HG02981 (cell line): ENCODE results near the gene ETV6.
A peak's percentile ranks its signal among the peaks of the same experiment; 100 is the strongest.

ENCODE experiments used
- ATAC-seq: cut with Tn5 transposase; IDR thresholded peaks from one replicate; pipeline ENCODE4 v1.9.1; 2021; ENCODE audit warnings: mild to moderate bottlenecking, moderate library complexity; ENCODE audit not compliant: unreplicated experiment

ETV6 gene

GRCh38 chr12:11642785-11643184, 6.7 kb upstream of the ETV6 start:
- no peak for ATAC-seq

DNA sequence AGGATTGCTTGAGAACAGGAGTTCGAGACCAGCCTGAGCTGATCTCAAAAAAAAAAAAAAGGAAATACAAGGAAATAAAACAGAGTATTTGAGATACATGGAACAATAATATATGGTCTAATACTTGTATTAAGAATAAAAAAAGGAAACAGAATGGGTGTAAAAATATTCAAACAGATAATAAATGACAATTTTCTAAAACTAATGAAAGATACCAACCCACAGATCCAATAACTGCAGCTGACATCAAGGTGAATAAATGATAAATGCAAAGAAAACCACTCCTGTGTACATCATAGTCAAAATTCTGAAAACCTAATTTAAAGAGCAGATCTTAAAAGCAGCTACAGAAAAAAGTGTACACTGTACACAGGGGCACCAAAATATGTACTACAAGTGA, 4.1 kb upstream of the ETV6 start:
- no peak for ATAC-seq

GRCh38 chr12:11648514-11649412, 711 bp upstream of the ETV6 start:
- peak; percentile 37 for ATAC-seq

DNA sequence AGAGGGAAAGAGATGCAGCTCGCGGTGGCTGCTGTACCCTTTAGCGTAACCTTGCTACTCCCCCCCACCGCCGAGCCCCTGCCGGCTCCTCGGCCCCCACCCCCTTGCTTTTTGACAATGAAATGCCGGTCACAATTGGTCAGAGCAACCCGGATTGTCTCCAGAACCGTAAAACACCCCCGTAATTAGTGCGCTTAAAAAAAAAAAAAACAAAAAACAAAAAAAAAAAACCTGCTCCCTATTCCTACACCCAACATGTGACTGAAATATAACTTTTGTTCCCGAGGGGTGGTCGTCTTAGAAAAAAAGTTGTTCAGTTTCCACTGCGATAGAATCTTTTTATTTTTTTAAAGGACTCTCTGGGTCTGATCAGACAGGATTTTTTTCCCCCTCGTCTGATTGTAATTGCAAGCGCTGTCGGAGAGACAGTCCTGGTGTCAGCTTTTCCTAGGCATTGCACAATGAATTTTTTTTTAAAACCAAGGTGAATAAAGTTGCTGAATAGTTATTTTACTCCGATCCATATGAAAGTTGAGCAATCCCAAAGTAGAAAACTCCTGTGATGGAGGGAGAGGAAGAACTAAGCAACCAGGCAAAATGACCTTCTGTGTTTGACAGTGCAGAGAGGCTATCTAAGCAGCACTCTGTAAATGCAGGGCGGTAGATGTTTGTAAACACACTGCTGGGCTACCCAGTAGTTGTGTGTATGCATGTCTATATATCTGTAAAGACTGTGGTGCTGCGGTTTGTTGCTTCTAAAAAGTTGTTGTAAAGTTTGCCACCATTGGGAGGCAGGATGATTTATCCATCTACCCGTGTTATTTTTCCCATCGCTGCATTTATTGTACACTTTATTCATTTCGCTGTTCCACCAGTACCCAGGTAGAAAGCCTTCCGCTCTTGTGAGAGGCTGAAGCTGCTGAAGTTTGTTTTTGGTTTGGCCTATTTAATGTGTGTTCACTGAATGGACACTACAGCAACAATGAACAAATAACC, 1.1 kb downstream of the ETV6 start:
- ATAC-seq, result no peak

DNA sequence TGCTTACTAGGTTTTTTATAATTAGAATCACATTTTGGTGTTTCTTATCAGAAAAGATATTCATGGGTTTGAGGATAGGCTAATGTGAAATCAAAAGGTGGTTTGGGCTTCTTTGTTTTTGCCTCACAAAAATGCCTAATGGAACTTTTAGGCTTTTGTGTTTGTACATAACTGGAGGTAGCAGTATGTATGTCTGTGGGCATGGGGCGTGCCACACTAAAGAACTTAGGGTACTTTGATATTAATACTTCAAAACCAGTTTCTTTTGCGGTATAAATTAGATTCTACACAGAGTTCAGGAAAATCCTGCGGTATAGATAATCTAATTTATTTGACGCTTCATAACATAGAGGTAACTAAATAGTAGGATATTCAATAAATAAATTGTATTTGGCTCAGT, 1.9 kb downstream of the ETV6 start:
- no peak for ATAC-seq

DNA sequence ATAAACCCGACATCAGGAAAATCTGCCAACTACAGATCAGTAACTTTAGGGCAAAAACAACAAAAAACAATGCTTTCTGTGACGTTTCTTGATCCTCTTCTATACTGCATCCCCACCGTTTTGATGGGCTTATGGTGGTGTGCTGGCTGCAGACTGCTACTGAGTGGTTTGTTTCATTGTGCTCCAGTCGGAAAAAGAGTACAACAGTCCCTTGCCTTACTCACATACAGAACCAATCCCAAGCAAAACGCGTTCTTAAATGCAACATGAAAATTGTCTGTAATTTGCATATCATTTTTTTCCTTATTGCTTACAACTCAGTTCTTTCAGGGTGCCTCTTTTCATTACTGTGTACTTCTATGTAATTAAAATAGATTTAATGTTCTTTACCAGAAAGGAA, 2.3 kb downstream of the ETV6 start:
- no peak for ATAC-seq

GRCh38 chr12:11652351-11653040, 3.0 kb downstream of the ETV6 start:
- peak; percentile 20 for ATAC-seq

DNA sequence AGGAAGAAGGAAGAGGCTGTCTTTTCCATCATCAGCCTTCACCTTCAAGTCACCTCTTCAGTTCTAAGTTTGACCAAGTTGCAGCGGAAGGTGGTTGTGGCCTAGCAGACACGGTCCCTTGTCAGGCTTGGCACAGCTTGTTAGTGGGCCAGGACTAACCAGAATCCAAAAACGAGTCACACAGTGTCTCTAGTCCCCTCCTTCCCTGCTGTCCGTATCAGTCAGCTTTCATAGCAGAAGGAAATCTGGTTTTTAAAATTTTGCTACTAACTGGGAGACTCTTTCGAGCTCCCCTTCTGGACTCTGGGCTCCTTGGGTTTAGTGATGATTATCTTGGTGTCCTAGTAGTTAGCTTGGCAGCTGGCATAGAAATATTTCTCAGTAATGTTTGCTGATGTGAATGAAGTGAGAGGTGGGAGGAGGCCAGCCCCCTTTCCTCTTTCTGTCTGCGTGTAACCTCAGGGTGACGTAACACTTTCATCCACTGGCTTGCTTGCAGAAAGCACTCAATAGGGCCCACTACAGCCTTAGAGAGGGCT, 3.8 kb downstream of the ETV6 start:
- peak; percentile 26 for ATAC-seq

GRCh38 chr12:11654338-11654737, 4.9 kb downstream of the ETV6 start:
- no peak for ATAC-seq

GRCh38 chr12:11654802-11655201, 5.3 kb downstream of the ETV6 start:
- ATAC-seq, result no peak

GRCh38 chr12:11655842-11656241, 6.4 kb downstream of the ETV6 start:
- no peak for ATAC-seq

DNA sequence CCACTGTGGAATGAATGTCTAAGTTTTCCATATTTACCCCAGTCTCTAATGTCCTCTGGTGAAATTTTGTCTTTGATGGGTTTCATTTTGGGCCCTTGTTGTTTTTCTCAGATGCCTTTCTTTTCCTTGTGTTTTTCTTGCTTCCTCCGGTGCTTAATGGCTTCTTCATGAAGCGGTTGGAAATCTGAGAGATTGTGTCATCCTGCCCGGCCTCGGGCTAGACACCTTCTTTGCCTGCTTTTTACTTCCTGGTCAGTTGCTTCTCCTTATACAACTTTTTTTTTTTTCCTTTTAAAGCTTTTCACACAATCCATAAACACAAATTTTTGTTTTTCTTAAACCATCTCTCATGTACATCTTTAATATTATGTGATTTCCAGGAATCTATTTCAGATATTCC, 7.1 kb downstream of the ETV6 start:
- ATAC-seq, result no peak

DNA sequence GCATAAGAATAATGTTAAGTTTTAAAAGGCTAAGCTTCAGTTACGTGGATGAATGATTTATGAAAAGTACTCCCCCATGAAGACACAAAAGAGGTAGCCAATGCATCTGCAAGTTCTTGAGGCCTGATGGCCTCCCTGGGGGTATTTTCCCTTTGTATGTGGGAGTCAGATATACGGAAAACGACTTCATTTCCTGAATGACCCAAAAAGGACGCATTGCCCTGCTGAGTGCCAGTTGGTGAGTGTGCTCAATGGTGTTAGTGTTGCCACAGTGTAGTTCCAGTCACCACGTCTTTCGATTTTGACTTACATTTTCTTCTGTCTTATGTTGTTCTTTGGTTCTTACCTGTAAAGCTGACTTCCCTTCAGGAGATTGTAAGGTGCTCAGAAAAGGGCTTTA, 8.0 kb downstream of the ETV6 start:
- no peak for ATAC-seq

- ATAC-seq, result no peak
These were observed 9.3 kb downstream of the ETV6 start for GRCh38 chr12:11658791-11659190.

DNA sequence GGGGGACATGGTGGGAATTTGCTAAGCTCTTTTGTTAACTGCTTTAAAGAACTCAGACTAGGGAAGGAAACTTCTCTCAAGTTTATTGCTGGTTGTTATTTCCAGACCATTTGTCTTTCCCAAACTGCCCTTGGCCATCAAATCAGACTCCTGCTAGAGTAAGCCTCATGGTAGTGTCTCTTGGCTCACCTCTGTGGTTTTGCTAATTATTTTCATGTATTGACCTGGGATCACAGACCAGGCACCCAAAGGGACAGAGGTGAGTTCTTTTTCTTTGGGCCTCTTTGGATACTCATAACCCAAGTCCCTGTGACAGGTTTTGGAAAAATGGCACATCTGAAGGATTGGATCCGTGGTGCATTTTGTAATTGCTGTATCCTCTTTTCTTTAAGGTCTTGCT, 11.2 kb downstream of the ETV6 start:
- no peak for ATAC-seq

DNA sequence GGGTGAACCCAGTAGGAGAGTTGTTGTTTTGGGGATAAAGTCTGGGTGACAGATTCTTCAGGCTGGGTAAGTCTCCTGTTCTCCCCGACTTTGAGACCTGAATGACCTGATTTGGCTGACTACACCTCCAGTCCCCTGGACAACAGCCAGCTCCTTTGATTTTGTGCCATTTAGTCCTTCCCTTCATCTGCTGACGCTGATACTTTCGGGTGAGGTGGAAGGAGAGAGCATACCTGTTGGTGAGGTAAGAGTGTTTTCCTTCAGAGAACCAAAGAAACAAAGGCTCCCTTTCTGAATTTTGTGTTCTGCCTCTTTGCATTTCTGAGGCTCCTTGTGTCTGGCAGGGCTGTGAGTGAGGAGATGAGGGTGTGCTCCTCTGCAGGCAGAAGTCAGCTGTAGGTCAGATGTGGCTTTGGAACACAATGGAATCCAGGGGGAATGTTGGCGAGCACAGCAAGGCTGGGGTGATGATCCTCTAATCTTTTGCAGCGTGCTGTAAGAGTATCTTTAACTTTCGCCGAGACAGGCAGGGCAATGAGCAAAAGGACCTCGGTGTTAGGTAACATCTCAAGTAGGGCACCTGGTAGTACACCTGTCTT, 12.1 kb downstream of the ETV6 start:
- no peak for ATAC-seq

GRCh38 chr12:11662369-11662768, 12.9 kb downstream of the ETV6 start:
- no peak for ATAC-seq

GRCh38 chr12:11663130-11663529, 13.7 kb downstream of the ETV6 start:
- no peak for ATAC-seq

DNA sequence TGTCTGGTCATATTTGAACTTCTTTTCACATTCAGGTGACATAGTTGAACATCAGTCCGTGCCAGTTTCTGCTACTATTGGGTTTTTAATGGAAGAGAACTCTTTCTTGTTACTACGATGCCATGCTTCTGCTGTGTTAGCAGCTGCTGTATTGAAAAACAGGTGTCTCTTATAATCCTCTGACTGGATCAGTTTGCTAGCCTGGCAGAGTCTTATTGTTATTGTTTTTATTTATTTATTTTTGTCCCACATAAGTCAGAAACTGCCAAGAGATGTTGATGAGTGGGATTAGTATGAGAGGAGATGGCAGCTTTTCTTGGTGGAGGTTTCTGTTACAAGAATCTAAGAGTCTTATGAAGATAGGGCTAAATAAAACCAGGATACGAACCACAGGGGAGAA, 14.6 kb downstream of the ETV6 start:
- no peak for ATAC-seq
